Glomerular endothelial cell (primary cell): ENCODE results near the gene LAMTOR2. TPM values are rescaled to one million over a fixed set of nuclear protein-coding genes. Genes with fewer than 3 reads are reported as not detected.

Experiments
- DNase-seq: peaks from one replicate; pipeline ENCODE4 v3.0.0-alpha.2; 2011; ENCODE audit warnings: low read depth, low spot score; ENCODE audit errors: extremely low read depth
- total RNA-seq: library from RNA; depleted of rRNA; stranded (reverse); fragments of >200 nt; gene quantifications from 2 replicates; pipeline ENCODE4 v1.2.3, GENCODE V29; 2015

The LAMTOR2 gene
- total RNA-seq, 1 donor from 2014 or later: 113 TPM

DNA sequence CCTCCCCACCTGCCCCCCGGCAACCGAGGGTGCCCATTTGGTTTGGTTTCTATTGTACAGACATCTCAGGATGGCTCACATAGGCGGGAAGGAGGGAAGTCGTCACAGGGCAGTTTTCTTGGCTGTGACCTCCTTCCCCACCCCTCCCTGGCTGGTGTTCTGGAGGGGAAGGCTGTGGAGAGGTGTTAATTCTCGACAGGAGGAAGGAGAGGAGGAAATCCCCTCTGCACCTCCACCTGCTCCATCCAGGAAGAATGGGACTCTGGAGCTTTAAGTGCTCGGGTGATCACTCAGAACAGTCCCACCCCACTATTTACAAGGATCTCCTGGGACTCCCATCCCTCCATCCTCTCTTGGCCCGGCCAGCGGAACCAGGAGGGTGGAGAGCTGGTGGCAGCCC is 20.1 kb downstream of the LAMTOR2 start:
- no peak for DNase-seq

GRCh38 chr1:156075162-156075561 is 20.6 kb downstream of the LAMTOR2 start:
- DNase-seq: no peak

- DNase-seq: no peak
These were observed 21.2 kb downstream of the LAMTOR2 start for GRCh38 chr1:156075775-156076204.

- DNase-seq: no peak
These were observed 22.2 kb downstream of the LAMTOR2 start for GRCh38 chr1:156076609-156077429.

GRCh38 chr1:156077430-156077760 is 22.8 kb downstream of the LAMTOR2 start:
- no peak for DNase-seq

- DNase-seq: no peak
These were observed 24.1 kb downstream of the LAMTOR2 start for GRCh38 chr1:156078728-156079127.

- DNase-seq: no peak
These were observed 25.2 kb downstream of the LAMTOR2 start for GRCh38 chr1:156079762-156080161.

- DNase-seq: no peak
These were observed 25.8 kb downstream of the LAMTOR2 start for GRCh38 chr1:156080241-156080862.

DNA sequence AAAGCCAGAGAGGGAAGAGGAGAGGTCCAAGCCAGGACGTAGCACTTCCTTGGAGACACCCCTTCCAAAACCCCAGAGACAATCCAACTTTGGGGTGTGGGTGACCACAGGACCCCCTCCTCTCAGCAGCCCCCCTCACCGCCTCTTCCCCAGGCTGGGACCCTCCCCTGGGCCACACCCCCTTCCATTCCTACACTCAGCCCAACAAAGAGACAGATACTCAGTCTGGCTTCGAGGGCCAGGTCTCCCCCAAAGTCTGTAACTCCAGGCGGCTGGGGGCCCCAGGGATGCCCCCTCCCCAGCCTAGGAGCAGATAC is 26.2 kb downstream of the LAMTOR2 start:
- DNase-seq: no peak

DNA sequence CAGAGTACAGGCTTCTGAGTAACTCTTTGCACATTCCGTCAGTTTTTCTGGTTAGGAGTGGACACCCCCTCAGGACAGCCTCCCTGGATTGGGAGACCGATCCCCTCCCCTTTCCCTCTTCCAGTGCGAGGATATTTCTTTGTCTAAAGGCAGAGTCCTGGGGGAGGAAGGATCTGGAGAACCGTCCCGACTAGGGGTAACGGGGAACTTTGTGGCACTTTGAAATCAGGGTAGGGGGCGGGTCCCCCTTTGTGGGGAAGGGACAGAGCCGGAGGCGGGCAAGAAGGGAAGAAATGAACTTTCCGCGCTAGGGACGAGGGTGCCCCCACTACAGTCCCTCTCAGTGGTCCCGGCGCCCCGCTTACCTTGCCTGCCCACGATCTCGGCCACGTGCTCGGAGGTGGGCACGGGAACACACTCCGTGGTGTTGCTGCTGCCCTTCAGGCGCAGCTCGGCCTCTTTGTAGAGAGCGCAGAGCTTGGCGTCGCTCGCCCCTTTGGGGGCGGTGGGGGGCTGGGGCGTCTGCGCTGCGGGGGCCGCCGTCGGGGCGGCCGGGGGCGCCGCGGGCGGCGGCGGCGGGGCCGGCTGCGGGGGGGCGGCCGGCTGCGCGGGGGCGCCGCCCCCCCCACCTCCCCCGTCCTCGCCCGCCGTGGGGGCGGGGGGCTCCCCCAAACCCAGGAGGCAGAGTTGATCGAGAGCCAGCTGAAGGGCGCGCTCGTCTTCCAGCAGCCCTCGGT is 26.8 kb downstream of the LAMTOR2 start:
- DNase-seq: no peak

- DNase-seq: no peak
These were observed 27.3 kb downstream of the LAMTOR2 start for GRCh38 chr1:156081917-156082308.

DNA sequence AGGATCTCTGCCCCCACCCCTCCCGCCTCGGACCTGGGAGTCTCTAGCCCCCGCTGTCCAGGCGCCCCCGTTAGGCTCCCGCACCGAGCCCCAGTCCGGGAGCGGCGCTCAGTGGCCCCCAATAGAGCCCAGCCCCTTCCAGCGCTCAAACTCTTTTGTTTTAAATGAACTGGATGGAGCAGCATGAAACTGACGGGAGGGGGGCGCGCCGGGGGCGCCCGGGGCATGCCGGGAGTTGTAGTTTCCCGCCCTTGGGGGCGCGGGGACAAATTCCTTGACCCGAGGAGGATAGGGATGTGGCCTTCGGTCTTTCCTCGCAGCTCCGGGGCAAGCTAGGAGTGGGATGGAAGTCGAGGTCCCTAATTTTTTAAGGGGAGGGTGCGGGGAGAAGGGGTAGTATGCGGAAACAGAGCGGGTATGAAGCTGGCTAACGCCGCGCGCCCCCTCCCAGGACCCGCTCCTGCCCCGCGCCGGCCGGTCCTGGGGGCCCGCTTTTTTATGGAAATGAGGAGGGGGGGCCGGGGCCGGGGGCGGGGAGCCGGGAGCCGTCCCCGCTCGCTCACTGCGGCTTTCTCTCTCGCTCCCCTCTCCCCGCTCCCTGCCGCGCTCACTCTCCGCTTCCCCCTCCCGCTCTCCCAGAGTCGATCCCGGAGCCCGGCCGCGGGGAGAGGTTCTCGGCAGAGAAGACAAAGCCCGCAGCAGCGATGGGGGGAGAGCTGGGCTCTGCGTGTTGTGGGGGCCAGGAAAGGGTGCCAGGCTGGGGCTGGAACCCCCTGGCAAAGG is 27.9 kb downstream of the LAMTOR2 start, which contains the start of gene MEX3A:
MEX3A (minus strand) TSS at position 157 of the 783 bp plus-strand sequence. CDS start 467 bp downstream, outside the sequence.
- DNase-seq: no peak

GRCh38 chr1:156083800-156084790 is 29.5 kb downstream of the LAMTOR2 start:
- DNase-seq: no peak

DNA sequence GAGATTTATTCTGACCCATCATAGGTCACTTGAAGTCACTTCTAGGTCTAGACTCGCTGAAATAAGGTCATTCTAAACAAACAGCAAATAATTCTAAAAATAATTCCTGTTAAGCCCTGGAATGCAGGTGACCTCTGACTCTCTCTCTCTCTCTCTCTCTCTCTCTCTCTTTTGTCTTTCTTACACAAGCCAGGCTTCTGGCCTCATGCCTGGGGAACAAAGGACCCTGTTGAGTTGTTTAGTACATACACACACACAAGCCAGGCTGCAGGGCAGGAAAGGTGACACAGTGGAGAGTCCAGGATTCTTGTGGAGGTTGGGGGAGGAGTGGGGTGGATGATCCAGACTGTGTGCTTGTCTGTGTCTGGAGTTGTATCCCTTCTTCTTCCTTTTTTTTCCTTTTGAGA is 31.7 kb downstream of the LAMTOR2 start:
- no peak for DNase-seq

DNA sequence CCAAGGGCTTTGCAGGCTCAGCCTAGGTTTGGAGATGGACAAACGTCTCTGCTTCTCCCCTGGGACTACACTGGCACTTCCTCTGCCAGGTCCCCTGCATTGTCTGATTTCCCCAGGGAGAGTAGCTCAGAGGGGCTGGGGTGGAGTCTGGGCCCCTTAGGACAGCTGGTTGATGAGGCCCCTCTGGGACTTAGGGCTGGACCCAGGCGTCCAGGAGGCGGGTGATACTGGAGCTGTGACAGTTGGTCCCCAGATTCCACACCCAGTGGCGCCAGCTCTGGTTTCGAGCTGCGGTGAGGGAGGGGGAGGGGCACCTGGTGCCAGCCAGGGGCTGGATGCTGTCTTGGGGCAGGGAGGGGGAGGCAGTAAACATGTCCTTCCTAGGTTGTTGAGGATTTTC is 35.1 kb downstream of the LAMTOR2 start:
- no peak for DNase-seq

- DNase-seq: no peak
These were observed 35.7 kb downstream of the LAMTOR2 start for GRCh38 chr1:156090138-156090839.

DNA sequence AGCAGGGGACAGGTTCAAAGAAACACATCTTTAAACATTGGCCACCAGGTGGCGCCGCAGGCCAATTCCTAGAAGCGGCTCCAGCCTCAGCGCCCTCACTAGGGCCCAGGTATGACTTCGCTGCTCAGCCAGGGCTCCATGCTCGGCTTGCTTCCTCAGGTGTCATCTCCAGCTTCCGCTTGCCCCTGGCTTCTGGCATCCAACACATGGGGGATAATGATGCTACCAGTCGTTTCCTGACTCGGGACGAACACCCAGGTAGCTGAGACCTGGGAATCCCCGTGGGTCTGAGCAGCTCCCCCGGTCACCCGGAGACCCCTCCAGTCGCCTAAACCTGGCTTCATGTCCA is 36.2 kb downstream of the LAMTOR2 start:
- DNase-seq: no peak

DNA sequence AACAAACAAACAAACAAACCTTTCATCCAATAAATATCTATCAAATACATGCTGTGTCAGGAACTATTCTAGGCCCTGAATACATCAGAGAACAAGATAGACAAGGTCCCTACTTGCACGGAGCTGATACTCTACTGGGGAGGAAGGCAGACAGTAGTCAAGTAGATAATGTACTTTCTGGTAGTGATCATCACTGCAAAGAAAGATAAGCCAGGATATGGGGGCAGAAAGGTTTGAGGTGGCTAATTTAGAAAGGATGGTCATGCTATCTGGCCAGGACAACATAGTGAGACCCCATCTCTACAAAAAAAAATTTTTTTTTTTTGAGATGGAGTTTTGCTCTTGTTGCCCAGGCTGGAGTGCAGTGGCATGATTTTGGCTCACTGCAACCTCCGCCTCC is 37.0 kb downstream of the LAMTOR2 start:
- DNase-seq: no peak

GRCh38 chr1:156095906-156096508 is 41.4 kb downstream of the LAMTOR2 start:
- no peak for DNase-seq
